Measurements from ENCODE around the gene RGS7. TPM values are rescaled to one million over a fixed set of nuclear protein-coding genes. Genes with fewer than 3 reads are reported as not detected.
"Not testable (repeated sequence)": the region's sequence is repeated elsewhere in the genome, so short reads cannot be mapped to it uniquely, and the experiment has no call there.

The RGS7 gene
- total and polyA plus RNA-seq, 9 donors = 0.05 to 0.25 (median 0.10) TPM; not detected in 5

DNA sequence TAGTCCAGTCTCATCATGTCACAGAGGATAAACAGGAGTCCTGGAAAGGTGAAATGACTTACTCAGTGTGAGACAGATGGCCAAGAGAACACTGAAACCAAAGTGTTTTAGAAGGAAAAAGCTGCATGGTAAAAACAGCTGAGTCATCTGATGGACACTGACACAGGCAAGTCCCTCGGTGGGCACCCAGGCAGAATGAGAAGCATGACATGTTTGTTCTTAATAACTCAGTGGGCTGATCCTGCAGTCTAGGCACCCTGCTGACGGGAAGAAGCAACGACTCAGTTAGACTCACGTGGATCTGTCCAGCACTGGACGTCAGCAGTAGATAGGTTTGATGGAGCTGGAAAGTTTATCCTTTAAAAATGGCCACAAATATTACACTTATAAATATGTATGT is 116.9 kb downstream of the RGS7 start:
- Histone ChIP-seq H3K4me3 (ENCODE audit: low read length) (no peak overlapping the region), H3K36me3 (ENCODE audit: control insufficient read depth, insufficient read depth, low read length) (no peaks in the 10 kb centered on the region), H3K27ac (ENCODE audit: low read length) (no peak overlapping the region), H3K9me3 (replicated peaks; ENCODE audit: control insufficient read depth, low read depth, low read length) (no peaks in the 10 kb centered on the region), H3K4me1 (ENCODE audit: control insufficient read depth, insufficient read depth, low read length) (no peaks in the 10 kb centered on the region), H3K27me3 (ENCODE audit: control insufficient read depth, insufficient read depth, low read length) (no peaks in the 10 kb centered on the region)
- WGBS (ENCODE audit: insufficient coverage) = 64% methylated on average over 2 of the region's 5 CpGs
- no peak for DNase-seq

- 63% methylated on average over 7 of the region's 8 CpGs for WGBS (ENCODE audit: insufficient coverage)
- no peak for DNase-seq
- Histone ChIP-seq H3K4me1 (ENCODE audit: control insufficient read depth, insufficient read depth, low read length) (no peaks in the 10 kb centered on the region), H3K36me3 (ENCODE audit: control insufficient read depth, insufficient read depth, low read length) (no peaks in the 10 kb centered on the region), H3K27me3 (ENCODE audit: control insufficient read depth, insufficient read depth, low read length) (no peaks in the 10 kb centered on the region), H3K4me3 (ENCODE audit: low read length) (no peak overlapping the region), H3K27ac (ENCODE audit: low read length) (no peak overlapping the region), H3K9me3 (replicated peaks; ENCODE audit: control insufficient read depth, low read depth, low read length) (no peaks in the 10 kb centered on the region)
Observed at GRCh38 chr1:241237873-241238272, 119.1 kb downstream of the RGS7 start.

DNA sequence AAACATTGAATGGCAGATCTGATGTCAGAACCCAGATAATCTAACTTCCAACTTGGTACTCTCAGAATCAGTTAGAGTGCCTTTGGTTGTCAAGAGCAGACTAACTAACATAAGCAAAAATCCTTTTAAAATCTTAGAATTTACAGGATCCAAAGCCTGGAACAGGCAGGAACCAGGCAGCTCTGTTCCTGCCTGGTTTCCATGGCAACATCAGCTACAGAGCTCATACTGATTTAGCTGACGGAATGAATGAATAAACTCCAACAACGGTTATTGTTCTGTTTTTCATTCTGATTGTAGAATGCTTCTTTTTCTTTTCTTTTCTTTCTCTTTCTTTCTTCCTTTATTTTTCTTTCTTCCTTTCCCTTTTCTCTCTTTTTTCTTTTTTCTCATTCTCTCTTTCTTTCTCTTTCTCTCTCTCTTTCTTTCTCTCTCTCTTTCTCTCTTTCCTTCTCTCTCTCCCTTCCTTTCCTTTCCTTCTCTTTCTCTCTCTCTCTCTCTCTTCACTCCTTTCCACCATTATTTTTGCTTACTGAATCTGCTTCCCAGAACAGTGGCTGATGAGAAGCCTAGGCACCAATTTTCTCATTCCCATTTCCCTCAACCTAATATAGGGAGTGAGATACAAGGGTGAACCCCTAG is 121.6 kb downstream of the RGS7 start:
- WGBS (ENCODE audit: insufficient coverage) = no CpG with 5 or more reads among the region's 2 CpGs
- DNase-seq = peak; percentile 67
- Histone ChIP-seq H3K4me3 (ENCODE audit: low read length) (no peak overlapping the region), H3K36me3 (ENCODE audit: control insufficient read depth, insufficient read depth, low read length) (no peaks in the 10 kb centered on the region), H3K9me3 (replicated peaks; ENCODE audit: control insufficient read depth, low read depth, low read length) (no peaks in the 10 kb centered on the region), H3K4me1 (ENCODE audit: control insufficient read depth, insufficient read depth, low read length) (no peaks in the 10 kb centered on the region), H3K27ac (ENCODE audit: low read length) (no peak overlapping the region), H3K27me3 (ENCODE audit: control insufficient read depth, insufficient read depth, low read length) (no peaks in the 10 kb centered on the region)

DNA sequence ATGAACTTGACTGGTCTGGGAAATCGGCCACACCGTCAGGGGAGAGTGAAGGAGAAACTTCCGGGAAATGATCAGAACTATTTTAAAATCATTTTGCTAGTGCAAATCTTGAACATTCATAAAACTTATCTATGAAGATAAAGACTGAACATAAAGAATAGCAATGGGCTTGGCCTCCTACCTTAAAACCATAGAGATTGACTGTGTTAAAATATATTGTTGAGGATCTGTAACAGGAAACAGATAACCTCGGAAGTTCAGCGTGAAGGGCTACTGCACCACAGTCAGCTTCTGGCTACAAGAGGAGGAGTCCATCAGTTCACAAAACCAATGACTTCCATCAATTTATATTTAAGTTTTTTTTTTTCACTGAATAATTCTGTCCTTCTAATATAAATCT is 127.3 kb downstream of the RGS7 start:
- no peaks in the 10 kb centered on the region for H3K4me1 ChIP-seq (ENCODE audit: control insufficient read depth, insufficient read depth, low read length)
- H3K9me3 ChIP-seq (replicated peaks; ENCODE audit: control insufficient read depth, low read depth, low read length) = no peaks in the 10 kb centered on the region
- WGBS (ENCODE audit: insufficient coverage) = no CpG with 5 or more reads among the region's 5 CpGs
- H3K4me3 ChIP-seq (ENCODE audit: low read length) = no peak overlapping the region
- no peaks in the 10 kb centered on the region for H3K27me3 ChIP-seq (ENCODE audit: control insufficient read depth, insufficient read depth, low read length)
- no peaks in the 10 kb centered on the region for H3K36me3 ChIP-seq (ENCODE audit: control insufficient read depth, insufficient read depth, low read length)
- DNase-seq = no peak
- no peak overlapping the region for H3K27ac ChIP-seq (ENCODE audit: low read length)

DNA sequence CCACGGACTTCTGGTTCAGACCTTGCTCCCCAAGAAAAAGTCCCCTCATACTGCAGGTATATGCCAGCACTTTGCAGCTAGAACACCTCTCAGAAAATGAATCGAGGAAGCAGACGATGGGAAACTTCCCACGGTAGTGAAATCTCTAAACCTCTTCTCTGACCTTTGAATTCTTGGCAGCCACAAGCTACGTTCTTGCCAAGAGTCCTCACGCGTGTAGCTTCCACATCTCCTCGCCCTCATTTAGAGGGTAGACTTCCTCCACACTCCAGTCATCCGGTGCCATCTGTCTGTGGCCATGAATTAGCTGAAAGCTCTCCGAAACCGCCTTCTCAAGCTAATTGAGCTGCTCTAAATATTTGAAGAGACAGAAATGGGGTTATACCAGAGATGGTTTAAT is 127.8 kb downstream of the RGS7 start:
- no peaks in the 10 kb centered on the region for H3K4me1 ChIP-seq (ENCODE audit: control insufficient read depth, insufficient read depth, low read length)
- no peak for DNase-seq
- H3K9me3 ChIP-seq (replicated peaks; ENCODE audit: control insufficient read depth, low read depth, low read length) = no peaks in the 10 kb centered on the region
- H3K36me3 ChIP-seq (ENCODE audit: control insufficient read depth, insufficient read depth, low read length) = no peaks in the 10 kb centered on the region
- H3K27me3 ChIP-seq (ENCODE audit: control insufficient read depth, insufficient read depth, low read length) = no peaks in the 10 kb centered on the region
- H3K27ac ChIP-seq (ENCODE audit: low read length) = no peak overlapping the region
- H3K4me3 ChIP-seq (ENCODE audit: low read length) = no peak overlapping the region
- WGBS (ENCODE audit: insufficient coverage) = 20% methylated on average over 8 of the region's 11 CpGs

DNA sequence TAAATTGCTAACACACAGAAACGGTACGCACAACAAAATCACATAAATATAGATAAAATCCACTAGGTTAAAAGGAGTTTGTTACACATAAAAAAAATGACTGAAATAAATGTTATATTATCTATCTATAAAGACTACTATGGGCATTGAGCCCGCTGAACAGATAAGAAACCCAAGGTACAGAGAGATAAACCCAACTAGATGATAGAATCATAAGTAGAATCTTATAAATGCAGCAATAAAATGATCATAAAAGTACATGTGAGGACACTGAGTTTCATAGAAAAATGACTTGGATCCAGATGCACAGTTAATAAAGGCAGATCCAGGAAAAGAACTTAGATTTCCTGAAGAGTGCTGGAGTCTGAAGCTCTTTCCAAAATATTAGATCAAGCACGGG is 128.7 kb downstream of the RGS7 start:
- no peak overlapping the region for H3K27ac ChIP-seq (ENCODE audit: low read length)
- no CpG with 5 or more reads among the region's 4 CpGs for WGBS (ENCODE audit: insufficient coverage)
- H3K36me3 ChIP-seq (ENCODE audit: control insufficient read depth, insufficient read depth, low read length) = no peaks in the 10 kb centered on the region
- DNase-seq = no peak
- H3K4me3 ChIP-seq (ENCODE audit: low read length) = no peak overlapping the region
- H3K27me3 ChIP-seq (ENCODE audit: control insufficient read depth, insufficient read depth, low read length) = no peaks in the 10 kb centered on the region
- no peaks in the 10 kb centered on the region for H3K4me1 ChIP-seq (ENCODE audit: control insufficient read depth, insufficient read depth, low read length)
- no peaks in the 10 kb centered on the region for H3K9me3 ChIP-seq (replicated peaks; ENCODE audit: control insufficient read depth, low read depth, low read length)

DNA sequence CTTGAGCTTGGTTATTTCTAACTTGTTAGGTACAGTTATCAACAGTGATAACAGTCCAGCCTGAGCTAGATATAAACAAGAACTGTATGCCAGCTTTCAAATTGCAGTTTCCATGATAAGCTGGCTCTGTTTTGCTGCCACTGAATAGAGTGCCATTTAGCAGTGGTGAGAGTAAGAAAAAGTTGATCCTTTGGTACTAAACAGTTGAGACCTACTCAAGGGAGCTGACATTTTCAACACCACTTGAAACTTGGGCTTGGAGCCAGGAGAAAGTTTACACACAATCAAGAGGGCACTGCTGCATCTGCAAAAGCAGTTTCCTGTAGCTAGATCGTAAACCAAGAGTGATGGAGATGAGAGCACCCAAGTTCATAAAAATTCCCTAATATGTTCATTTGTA is 131.3 kb downstream of the RGS7 start:
- Histone ChIP-seq H3K27ac (ENCODE audit: low read length) (no peak overlapping the region), H3K9me3 (replicated peaks; ENCODE audit: control insufficient read depth, low read depth, low read length) (no peaks in the 10 kb centered on the region), H3K36me3 (ENCODE audit: control insufficient read depth, insufficient read depth, low read length) (no peaks in the 10 kb centered on the region), H3K27me3 (ENCODE audit: control insufficient read depth, insufficient read depth, low read length) (no peaks in the 10 kb centered on the region), H3K4me3 (ENCODE audit: low read length) (no peak overlapping the region), H3K4me1 (ENCODE audit: control insufficient read depth, insufficient read depth, low read length) (no peaks in the 10 kb centered on the region)
- WGBS (ENCODE audit: insufficient coverage) = no CpG with 5 or more reads among the region's 1 CpG
- no peak for DNase-seq

DNA sequence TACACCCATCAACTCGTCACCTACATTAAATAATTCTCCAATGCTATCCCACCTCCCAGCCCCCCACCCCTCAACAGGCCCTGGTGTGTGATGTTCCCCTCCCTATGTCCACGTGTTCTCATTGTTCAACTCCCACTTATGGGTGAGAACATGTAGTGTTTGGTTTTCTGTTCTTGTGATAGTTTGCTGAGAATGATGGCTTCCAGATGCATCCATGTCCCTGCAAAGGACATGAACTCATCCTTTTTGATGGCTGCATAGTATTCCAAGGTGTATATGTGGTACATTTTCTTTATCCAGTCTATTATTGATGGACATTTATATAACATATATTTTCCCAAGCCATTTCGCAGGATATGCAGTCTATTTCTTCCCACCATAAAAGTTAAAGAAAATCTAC is 132.8 kb downstream of the RGS7 start:
- WGBS (ENCODE audit: insufficient coverage) = no CpG with 5 or more reads among the region's 3 CpGs
- not testable (repeated sequence) for H3K9me3 ChIP-seq (replicated peaks; ENCODE audit: control insufficient read depth, low read depth, low read length); H3K4me3 ChIP-seq (ENCODE audit: low read length); DNase-seq; H3K27ac ChIP-seq (ENCODE audit: low read length); H3K4me1 ChIP-seq (ENCODE audit: control insufficient read depth, insufficient read depth, low read length); H3K36me3 ChIP-seq (ENCODE audit: control insufficient read depth, insufficient read depth, low read length); H3K27me3 ChIP-seq (ENCODE audit: control insufficient read depth, insufficient read depth, low read length)

DNA sequence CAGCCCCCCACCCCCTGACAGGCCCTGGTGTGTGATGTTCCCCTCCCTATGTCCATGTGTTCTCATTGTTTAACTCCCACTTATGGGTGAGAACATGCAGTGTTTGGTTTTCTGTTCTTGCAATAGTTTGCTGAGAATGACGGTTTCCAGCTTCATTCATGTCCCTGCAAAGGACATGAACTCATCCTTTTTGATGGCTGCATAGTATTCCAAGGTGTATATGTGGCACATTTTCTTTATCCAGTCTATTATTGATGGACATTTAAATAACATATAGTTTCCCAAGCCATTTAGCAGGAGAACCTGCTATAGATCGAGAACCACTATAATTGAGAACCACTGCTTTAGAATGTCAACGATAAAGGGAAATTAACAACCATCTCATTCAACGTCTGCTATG is 134.2 kb downstream of the RGS7 start:
- WGBS (ENCODE audit: insufficient coverage) = 100% methylated on average over 2 of the region's 4 CpGs
- not testable (repeated sequence) for H3K36me3 ChIP-seq (ENCODE audit: control insufficient read depth, insufficient read depth, low read length); H3K4me3 ChIP-seq (ENCODE audit: low read length); DNase-seq; H3K9me3 ChIP-seq (replicated peaks; ENCODE audit: control insufficient read depth, low read depth, low read length); H3K27me3 ChIP-seq (ENCODE audit: control insufficient read depth, insufficient read depth, low read length); H3K27ac ChIP-seq (ENCODE audit: low read length); H3K4me1 ChIP-seq (ENCODE audit: control insufficient read depth, insufficient read depth, low read length)

DNA sequence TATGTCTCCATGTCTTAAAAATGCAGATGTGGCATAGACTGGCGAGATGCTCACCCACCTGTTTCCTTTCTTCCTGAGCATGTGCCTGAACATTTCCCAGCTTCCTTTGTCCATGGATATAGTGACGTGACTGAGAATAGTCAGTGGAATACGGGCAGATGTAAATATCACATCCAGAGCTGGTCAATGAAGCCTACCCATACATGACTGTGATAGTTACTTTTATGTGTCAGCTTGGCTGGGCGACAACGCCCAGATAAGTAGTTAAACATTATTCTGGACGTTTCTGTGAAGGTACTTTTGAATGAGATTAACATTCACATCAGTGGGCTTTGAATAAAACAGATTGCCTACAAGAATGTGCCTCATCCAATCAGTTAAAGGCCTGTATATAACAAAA is 135.7 kb downstream of the RGS7 start:
- WGBS (ENCODE audit: insufficient coverage) = no CpG with 5 or more reads among the region's 6 CpGs
- Histone ChIP-seq H3K4me3 (ENCODE audit: low read length) (no peak overlapping the region), H3K27ac (ENCODE audit: low read length) (no peak overlapping the region), H3K9me3 (replicated peaks; ENCODE audit: control insufficient read depth, low read depth, low read length) (no peaks in the 10 kb centered on the region), H3K36me3 (ENCODE audit: control insufficient read depth, insufficient read depth, low read length) (no peaks in the 10 kb centered on the region), H3K4me1 (ENCODE audit: control insufficient read depth, insufficient read depth, low read length) (no peaks in the 10 kb centered on the region), H3K27me3 (ENCODE audit: control insufficient read depth, insufficient read depth, low read length) (no peaks in the 10 kb centered on the region)
- no peak for DNase-seq

DNA sequence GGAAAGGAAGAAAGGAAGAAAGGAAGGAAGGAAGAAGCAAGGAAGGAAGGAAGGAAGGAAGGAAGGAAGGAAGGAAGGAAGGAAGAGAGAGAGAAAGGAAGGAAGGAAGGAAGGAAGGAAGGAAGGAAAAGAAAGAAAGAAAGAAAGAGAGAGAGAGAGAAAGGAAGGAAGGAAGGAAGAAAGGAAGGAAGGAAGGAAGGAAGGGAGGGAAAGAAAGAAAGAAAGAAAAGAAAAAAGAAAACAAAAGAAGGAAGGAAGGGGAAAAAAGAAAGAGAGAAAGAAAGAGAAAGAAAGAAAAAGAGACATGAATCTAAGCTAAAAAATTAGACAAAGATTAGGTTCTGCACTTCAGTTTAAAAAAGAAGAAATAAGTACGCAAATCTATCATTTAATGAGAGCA is 136.1 kb downstream of the RGS7 start:
- not testable (repeated sequence) for DNase-seq; H3K27me3 ChIP-seq (ENCODE audit: control insufficient read depth, insufficient read depth, low read length); H3K4me1 ChIP-seq (ENCODE audit: control insufficient read depth, insufficient read depth, low read length); H3K36me3 ChIP-seq (ENCODE audit: control insufficient read depth, insufficient read depth, low read length); H3K27ac ChIP-seq (ENCODE audit: low read length); H3K9me3 ChIP-seq (replicated peaks; ENCODE audit: control insufficient read depth, low read depth, low read length); H3K4me3 ChIP-seq (ENCODE audit: low read length)
- no CpG with 5 or more reads among the region's 1 CpG for WGBS (ENCODE audit: insufficient coverage)
